HG02970 (cell line): Measurements from ENCODE around the gene TMEM125.

Experiments used
- ATAC-seq: cut with Tn5 transposase; IDR thresholded peaks from one replicate; pipeline ENCODE4 v1.9.1; 2021; ENCODE audit warnings: mild to moderate bottlenecking, moderate library complexity, moderate number of reproducible peaks; ENCODE audit not compliant: unreplicated experiment, low FRiP score

TMEM125 gene

GRCh38 chr1:43246466-43247213 lies 23.1 kb upstream of the TMEM125 start:
- no peak for ATAC-seq

- no peak for ATAC-seq
Measured at GRCh38 chr1:43247256-43247921, 22.4 kb upstream of the TMEM125 start.

- no peak for ATAC-seq
Measured at GRCh38 chr1:43250351-43250761, 19.4 kb upstream of the TMEM125 start.

GRCh38 chr1:43251024-43251423 lies 18.8 kb upstream of the TMEM125 start:
- ATAC-seq, result no peak

GRCh38 chr1:43252225-43252624 lies 17.6 kb upstream of the TMEM125 start:
- no peak for ATAC-seq

GRCh38 chr1:43253173-43253572 lies 16.6 kb upstream of the TMEM125 start:
- no peak for ATAC-seq

GRCh38 chr1:43253876-43254275 lies 15.9 kb upstream of the TMEM125 start:
- no peak for ATAC-seq

GRCh38 chr1:43255438-43256210 lies 14.2 kb upstream of the TMEM125 start:
- no peak for ATAC-seq

- no peak for ATAC-seq
Measured at GRCh38 chr1:43256675-43257570, 12.9 kb upstream of the TMEM125 start.

GRCh38 chr1:43258370-43258769 lies 11.4 kb upstream of the TMEM125 start:
- no peak for ATAC-seq

- ATAC-seq, result no peak
Measured at GRCh38 chr1:43265431-43265830, 4.4 kb upstream of the TMEM125 start.

- no peak for ATAC-seq
Measured at GRCh38 chr1:43266881-43267280, 2.9 kb upstream of the TMEM125 start.

GRCh38 chr1:43267291-43267805 lies 2.4 kb upstream of the TMEM125 start:
- no peak for ATAC-seq

- ATAC-seq, result no peak
Measured at GRCh38 chr1:43267818-43268425, 1.9 kb upstream of the TMEM125 start.

GRCh38 chr1:43270421-43271095 lies 775 bp downstream of the TMEM125 start:
- ATAC-seq, result no peak

GRCh38 chr1:43271186-43272118 lies 1.7 kb downstream of the TMEM125 start:
- no peak for ATAC-seq

- no peak for ATAC-seq
Measured at GRCh38 chr1:43272161-43272560, 2.4 kb downstream of the TMEM125 start.
